Sigmoid colon (tissue), 7 donors: ENCODE data around the gene CFLAR. TPM values are rescaled to one million over a fixed set of nuclear protein-coding genes. Genes with fewer than 3 reads are reported as not detected.
"Not testable (repeated sequence)": the region's sequence is repeated elsewhere in the genome, so short reads cannot be mapped to it uniquely, and the experiment has no call there.

Source experiments
- DNase-seq: peaks from one replicate; pipeline ENCODE4 v3.0.0-alpha.2; 2019
- H3K27ac ChIP-seq, 4 donors: fragments of 200-600 bp; sonication (generic); one replicate each; pipeline ENCODE4 v1.5.1; 2016 to 2019; ENCODE audit warnings: mild to moderate bottlenecking in 1 of 4
- H3K27me3 ChIP-seq, 3 donors: fragments of 200-600 bp; sonication (generic); one replicate each; pipeline ENCODE4 v1.5.1; 2019; ENCODE audit warnings: mild to moderate bottlenecking in 1 of 3
- H3K36me3 ChIP-seq, 4 donors: fragments of 200-600 bp; sonication (generic); one replicate each; pipeline ENCODE4 v1.5.1; 2016 to 2019
- H3K4me1 ChIP-seq, 4 donors: fragments of 200-600 bp; sonication (generic); one replicate each; pipeline ENCODE4 v1.5.1; 2017 to 2019
- H3K4me3 ChIP-seq, 4 donors: fragments of 200-600 bp; sonication (generic); one replicate each; pipeline ENCODE4 v1.5.1; 2017 to 2019; ENCODE audit warnings: mild to moderate bottlenecking in 2 of 4, moderate library complexity in 1 of 4
- H3K9me3 ChIP-seq, 4 donors: fragments of 200-600 bp in 3 of 4; sonication (generic) in 3 of 4; one replicate each; pipeline versions ENCODE4 v1.5.1 to v1.6.1; 2013 to 2019
- EP300 ChIP-seq, 4 donors: sonication (generic); formaldehyde crosslinking; IDR thresholded peaks; one replicate each; pipeline ENCODE4 v1.6.1; 2017; ENCODE audit warnings: antibody characterized with exemption in 4 of 4
- POLR2A ChIP-seq, 2 donors: fragments of 450-650 bp; IDR thresholded peaks; one replicate each; pipeline ENCODE4 v1.6.1; 2016; ENCODE audit warnings: antibody characterized with exemption in 2 of 2, mild to moderate bottlenecking in 2 of 2, moderate library complexity in 2 of 2
- POLR2AphosphoS5 ChIP-seq, 4 donors: sonication (generic); formaldehyde crosslinking; IDR thresholded peaks; one replicate each; pipeline ENCODE4 v1.6.1; 2017; ENCODE audit warnings: antibody characterized with exemption in 4 of 4
- WGBS, 2 donors: extraction: QIAGEN DNeasy Blood & Tissue Kit; methylation state at CpG; one replicate each; pipeline ENCODE4 v1.1.7; 2013; 5-methylcytosine and 5-hydroxymethylcytosine counted together
- intact Hi-C: fragments of 100-400 bp; cut with DNase I; formaldehyde crosslinking; loops from one replicate; pipeline ENCODE4 v1.15.1; 2023
- polyA plus RNA-seq, 3 donors: library from polyadenylated mRNA; stranded (reverse); fragments of 200-250 nt; gene quantifications; one replicate each; pipeline ENCODE4 v1.2.3, GENCODE V29; 2013
- total RNA-seq, 4 donors: library from RNA; depleted of rRNA; stranded (reverse); fragments of >200 nt; gene quantifications; one replicate each; pipeline ENCODE4 v1.1.0, GENCODE V29; 2016
- TF ChIP-seq, protein P1 (sequence below), 4 experiments: fragments of 450-650 bp in 3 of 4; fragments of 200-600 bp in 1 of 4; IDR thresholded peaks; one replicate each; pipeline ENCODE4 v1.5.1; 2016 to 2019; ENCODE audit warnings: antibody characterized with exemption in 4 of 4, mild to moderate bottlenecking in 3 of 4, moderate library complexity in 2 of 4
- donor health status: healthy with polysubstance abuse.
- donor health status: Bipolar disorder and iron deficiency.
- donor health status: healthy.

The CFLAR gene
- total and polyA plus RNA-seq, 7 donors = 32.4 to 243 (median 113) TPM

DNA sequence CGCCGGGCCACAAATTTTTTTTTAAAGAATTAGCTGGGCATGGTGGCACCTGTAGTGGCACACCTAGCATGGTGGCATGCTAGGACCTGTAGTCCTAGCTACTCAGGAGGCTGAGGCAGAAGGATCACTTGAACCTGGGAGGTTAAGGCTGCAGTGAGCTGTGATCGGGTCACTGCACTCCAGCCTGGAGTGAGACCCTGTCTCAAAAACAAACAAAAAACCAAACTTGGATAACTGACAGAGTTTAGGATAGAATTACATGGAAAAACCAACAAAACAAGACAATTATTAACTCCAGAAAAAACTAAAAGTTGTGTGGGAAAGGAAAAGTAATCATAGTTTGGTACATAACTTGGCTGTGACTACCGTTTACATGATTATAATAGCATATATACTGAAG lies 1.6 kb upstream of the CFLAR start:
- TF ChIP-seq, protein P1, sequence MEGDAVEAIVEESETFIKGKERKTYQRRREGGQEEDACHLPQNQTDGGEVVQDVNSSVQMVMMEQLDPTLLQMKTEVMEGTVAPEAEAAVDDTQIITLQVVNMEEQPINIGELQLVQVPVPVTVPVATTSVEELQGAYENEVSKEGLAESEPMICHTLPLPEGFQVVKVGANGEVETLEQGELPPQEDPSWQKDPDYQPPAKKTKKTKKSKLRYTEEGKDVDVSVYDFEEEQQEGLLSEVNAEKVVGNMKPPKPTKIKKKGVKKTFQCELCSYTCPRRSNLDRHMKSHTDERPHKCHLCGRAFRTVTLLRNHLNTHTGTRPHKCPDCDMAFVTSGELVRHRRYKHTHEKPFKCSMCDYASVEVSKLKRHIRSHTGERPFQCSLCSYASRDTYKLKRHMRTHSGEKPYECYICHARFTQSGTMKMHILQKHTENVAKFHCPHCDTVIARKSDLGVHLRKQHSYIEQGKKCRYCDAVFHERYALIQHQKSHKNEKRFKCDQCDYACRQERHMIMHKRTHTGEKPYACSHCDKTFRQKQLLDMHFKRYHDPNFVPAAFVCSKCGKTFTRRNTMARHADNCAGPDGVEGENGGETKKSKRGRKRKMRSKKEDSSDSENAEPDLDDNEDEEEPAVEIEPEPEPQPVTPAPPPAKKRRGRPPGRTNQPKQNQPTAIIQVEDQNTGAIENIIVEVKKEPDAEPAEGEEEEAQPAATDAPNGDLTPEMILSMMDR (IDR thresholded peaks at IDR 0.05) = no peak
- TF ChIP-seq POLR2A (IDR thresholded peaks at IDR 0.05) (no peak), EP300 (IDR thresholded peaks at IDR 0.05) (no peak), POLR2AphosphoS5 (IDR thresholded peaks at IDR 0.05) (no peak)
- peaks cover 0 to 13% (median 7%) of the 10 kb centered on the region in 4 donors for H3K4me1 ChIP-seq
- WGBS, 2 donors = 78 to 86% methylated on average over 4 of the region's 4 CpGs
- no peaks in the 10 kb centered on the region for H3K27me3 ChIP-seq
- no peak overlapping the region for H3K4me3 ChIP-seq
- no peaks in the 10 kb centered on the region for H3K36me3 ChIP-seq
- intact Hi-C loops = no loop called here
- no peak overlapping the region for H3K27ac ChIP-seq
- H3K9me3 ChIP-seq = no peaks in the 10 kb centered on the region
- no peak for DNase-seq

DNA sequence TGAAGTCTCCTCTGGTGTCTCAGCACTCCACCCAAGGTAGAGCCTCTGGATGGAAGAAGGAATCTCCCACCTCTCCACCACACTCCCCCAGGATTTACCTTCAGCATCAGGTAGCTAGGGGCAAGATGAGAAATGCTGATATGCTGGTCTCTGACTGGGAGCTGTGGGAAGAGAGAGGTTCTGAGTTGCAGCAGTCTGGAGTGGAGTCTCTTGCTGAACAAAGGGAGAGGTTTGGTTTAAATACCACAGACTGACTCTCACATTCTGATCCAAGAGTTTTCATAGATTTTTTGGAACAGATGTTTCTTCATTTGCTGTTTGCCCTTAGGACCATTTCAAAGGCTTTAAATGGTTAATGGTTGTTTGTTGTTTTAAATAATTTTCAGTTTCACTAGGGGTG lies 1.1 kb upstream of the CFLAR start:
- intact Hi-C loops = loop anchor here (5.0 kb wide), 1 partner anchor 42 kb away; no protein-coding TSS in a partner anchor
- no peak overlapping the region for H3K4me3 ChIP-seq
- DNase-seq = no peak

DNA sequence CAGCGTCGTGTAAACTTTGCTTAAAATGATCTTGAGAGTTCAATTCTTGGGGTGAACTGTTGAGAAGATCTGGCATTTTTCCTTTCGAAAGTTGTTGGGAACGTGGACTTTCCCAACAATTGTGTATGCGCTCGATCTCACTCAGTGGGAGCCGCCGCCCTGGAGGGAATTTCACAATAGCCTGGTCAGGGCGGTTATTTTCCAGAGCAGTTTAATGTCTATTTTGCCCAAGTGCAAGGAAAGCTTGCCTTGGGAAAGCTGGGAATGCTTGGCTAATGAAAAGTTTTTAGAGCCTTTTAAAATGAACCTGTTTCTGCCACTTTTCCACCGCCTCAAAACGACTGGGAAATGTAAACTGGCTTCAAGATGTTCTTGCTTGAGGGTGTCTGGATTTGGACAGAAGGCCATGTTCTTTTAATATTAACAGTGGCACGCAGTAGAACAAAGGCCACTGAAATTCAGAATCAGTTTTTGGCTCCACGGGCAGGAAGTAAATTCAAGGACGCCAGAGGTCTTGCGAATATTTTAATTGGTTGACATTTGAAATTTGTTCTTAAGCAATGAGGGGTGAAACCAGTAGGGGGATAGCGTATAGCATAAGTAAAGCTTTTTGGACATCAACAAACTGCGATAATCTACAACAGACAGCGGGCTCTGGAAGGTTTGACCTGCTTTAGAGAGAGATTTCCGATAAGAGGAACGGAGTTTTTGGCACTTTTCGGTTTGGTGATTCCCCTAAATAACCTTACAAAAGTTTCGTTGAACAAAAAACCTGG lies 1.2 kb downstream of the CFLAR start:
- Histone ChIP-seq H3K4me3 (peak overlapping the region; percentile 80 to 91 (median 85)), H3K4me1 (peaks cover 0 to 38% (median 22%) of the 10 kb centered on the region in 4 donors), H3K36me3 (no peaks in the 10 kb centered on the region), H3K9me3 (no peaks in the 10 kb centered on the region), H3K27ac (peak overlapping the region; percentile 98 to 99 (median 98)), H3K27me3 (no peaks in the 10 kb centered on the region)
- peak; percentile 90 for DNase-seq
- TF ChIP-seq EP300 (IDR thresholded peaks at IDR 0.05) (no peak), POLR2A (IDR thresholded peaks at IDR 0.05) (peak in 1 of 2 donors; percentile 15), POLR2AphosphoS5 (IDR thresholded peaks at IDR 0.05) (peak; percentile 5 to 37 (median 25))
- TF ChIP-seq, protein P1 (IDR thresholded peaks at IDR 0.05) = peak in 3 of 4 experiments; percentile 13 to 42 (median 32)
- 0 to 2% methylated on average over 22 of the region's 22 CpGs for WGBS, 2 donors
- intact Hi-C loops = loop anchor here (2.0 to 5.0 kb wide), 2 partner anchors 40 to 44 kb away; partner anchors contain the start of gene NDUFB3

More for the DNA sequence above, 1.1 kb upstream of the CFLAR start:
- H3K27me3 ChIP-seq = no peaks in the 10 kb centered on the region
- no peaks in the 10 kb centered on the region for H3K9me3 ChIP-seq
- H3K36me3 ChIP-seq = no peaks in the 10 kb centered on the region
- H3K27ac ChIP-seq = peak overlapping the region; percentile 98 to 99 (median 98)
- TF ChIP-seq POLR2AphosphoS5 (IDR thresholded peaks at IDR 0.05) (no peak), POLR2A (IDR thresholded peaks at IDR 0.05) (no peak)
- H3K4me1 ChIP-seq = peaks cover 0 to 16% (median 9%) of the 10 kb centered on the region in 4 donors

DNA sequence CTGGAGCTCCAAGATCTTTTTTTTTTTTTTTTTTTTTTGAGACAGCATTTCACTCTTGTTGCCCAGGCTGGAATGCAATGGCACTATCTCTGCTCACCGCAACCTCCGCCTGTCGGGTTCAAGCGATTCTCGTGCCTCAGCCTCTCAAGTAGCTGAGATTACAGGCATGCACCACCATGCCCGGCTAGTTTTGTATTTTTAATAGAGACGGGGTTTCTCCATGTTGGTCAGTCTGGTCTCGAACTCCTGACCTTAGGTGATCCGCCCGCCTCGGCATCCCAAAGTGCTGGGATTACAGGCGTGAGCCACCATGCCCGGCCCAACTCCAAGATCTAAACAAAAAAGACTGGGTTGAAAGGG lies 1.8 kb downstream of the CFLAR start:
- not testable (repeated sequence) for H3K27me3 ChIP-seq, H3K36me3 ChIP-seq, DNase-seq, H3K9me3 ChIP-seq
- peak overlapping the region; percentile 80 to 91 (median 85) for H3K4me3 ChIP-seq
- peaks cover 0 to 44% (median 25%) of the 10 kb centered on the region in 4 donors for H3K4me1 ChIP-seq
- H3K27ac ChIP-seq = peak overlapping the region; percentile 98 to 99 (median 98)
- intact Hi-C loops = loop anchor here (2.0 to 5.0 kb wide), 3 partner anchors 40 to 155 kb away; partner anchors contain the start of genes NDUFB3 and ORC2
- 2 to 24% methylated on average over 13 of the region's 13 CpGs for WGBS, 2 donors

DNA sequence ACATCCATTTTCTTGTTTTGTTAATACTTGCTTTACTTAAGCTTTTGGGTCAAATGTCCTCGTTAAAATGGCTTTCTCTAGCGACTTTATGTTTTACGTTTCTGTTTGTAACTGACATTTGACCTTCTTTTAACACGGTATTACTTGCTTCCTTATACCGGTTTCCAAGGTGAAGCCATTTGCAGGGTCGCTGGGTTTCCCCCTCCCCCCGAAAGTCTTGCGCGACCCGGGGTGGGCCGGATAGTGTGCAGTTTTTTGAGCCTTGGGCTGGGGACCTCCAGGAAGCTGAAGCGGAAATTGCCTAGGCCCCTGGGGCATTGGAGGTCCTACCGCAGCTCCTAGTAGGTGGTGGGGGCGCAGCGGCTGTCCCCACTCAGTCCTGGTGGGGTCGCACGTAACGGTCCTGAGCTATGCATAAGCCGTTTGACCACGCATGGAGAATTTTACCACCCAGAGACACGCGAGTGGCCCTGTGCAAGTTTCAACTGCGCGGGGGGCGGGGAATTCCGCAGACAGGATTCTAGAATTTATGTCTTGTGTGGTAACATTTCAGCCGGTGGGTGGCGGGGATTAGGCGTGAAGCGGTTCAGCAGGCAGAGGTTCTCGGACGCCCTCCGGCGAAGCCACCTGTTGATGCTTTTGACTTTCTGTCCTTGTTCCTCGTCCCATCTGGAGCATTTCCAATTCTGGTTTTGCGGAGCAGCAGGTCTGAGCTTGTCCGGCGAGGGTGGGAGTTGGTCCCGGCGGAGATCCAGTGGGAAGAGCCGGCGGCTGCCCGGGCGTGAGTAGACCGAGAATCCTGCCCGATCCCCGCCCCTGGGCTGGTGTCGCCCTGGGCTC lies 2.4 kb downstream of the CFLAR start:
- WGBS, 2 donors = 0 to 1% methylated on average over 48 of the region's 48 CpGs

More for the DNA sequence above, 2.4 kb downstream of the CFLAR start:
- H3K4me1 ChIP-seq = peaks cover 0 to 50% (median 29%) of the 10 kb centered on the region in 4 donors
- TF ChIP-seq EP300 (IDR thresholded peaks at IDR 0.05) (no peak), POLR2AphosphoS5 (IDR thresholded peaks at IDR 0.05) (peak; percentile 43 to 74 (median 66)), POLR2A (IDR thresholded peaks at IDR 0.05) (peak in 1 of 2 donors; percentile 44)
- TF ChIP-seq, protein P1 (IDR thresholded peaks at IDR 0.05) = peak; percentile 30 to 54 (median 47)
- H3K9me3 ChIP-seq = no peaks in the 10 kb centered on the region
- peak; percentile 93 for DNase-seq
- H3K27ac ChIP-seq = peak overlapping the region; percentile 98 to 99 (median 98)
- intact Hi-C loops = loop anchor here (2.0 to 5.0 kb wide), 2 partner anchors 39 to 156 kb away; partner anchors contain the start of gene ORC2
- H3K27me3 ChIP-seq = no peaks in the 10 kb centered on the region
- H3K36me3 ChIP-seq = peaks cover 0 to 1% (median 0%) of the 10 kb centered on the region in 4 donors
- peak overlapping the region; percentile 80 to 91 (median 85) for H3K4me3 ChIP-seq
